ENCODE data around the gene FARP1. TPM values are rescaled to one million over a fixed set of nuclear protein-coding genes. Genes with fewer than 3 reads are reported as not detected.

The FARP1 gene
- total RNA-seq, 1 donor = 125 TPM

- TF ChIP-seq CTCF (IDR thresholded peaks at IDR 0.05; ENCODE audit: insufficient read depth, low read depth, low read length) = no peak
- no peak for DNase-seq (ENCODE audit: low read depth)
- no peak overlapping the region for H3K4me3 ChIP-seq (ENCODE audit: low read depth, low read length)
These were observed 14.3 kb downstream of the FARP1 start for GRCh38 chr13:98157188-98157587.

GRCh38 chr13:98157609-98158008 is 14.7 kb downstream of the FARP1 start:
- no peak for TF ChIP-seq CTCF (IDR thresholded peaks at IDR 0.05; ENCODE audit: insufficient read depth, low read depth, low read length)
- no peak overlapping the region for H3K4me3 ChIP-seq (ENCODE audit: low read depth, low read length)
- DNase-seq (ENCODE audit: low read depth) = no peak

- DNase-seq (ENCODE audit: low read depth) = peak; percentile 33
- no peak for TF ChIP-seq CTCF (IDR thresholded peaks at IDR 0.05; ENCODE audit: insufficient read depth, low read depth, low read length)
- no peak overlapping the region for H3K4me3 ChIP-seq (ENCODE audit: low read depth, low read length)
These were observed 15.4 kb downstream of the FARP1 start for GRCh38 chr13:98158172-98158899.

- DNase-seq (ENCODE audit: low read depth) = no peak
- TF ChIP-seq CTCF (IDR thresholded peaks at IDR 0.05; ENCODE audit: insufficient read depth, low read depth, low read length) = no peak
- no peak overlapping the region for H3K4me3 ChIP-seq (ENCODE audit: low read depth, low read length)
These were observed 20.0 kb downstream of the FARP1 start for GRCh38 chr13:98162935-98163334.

- TF ChIP-seq CTCF (IDR thresholded peaks at IDR 0.05; ENCODE audit: insufficient read depth, low read depth, low read length) = no peak
- H3K4me3 ChIP-seq (ENCODE audit: low read depth, low read length) = no peak overlapping the region
- DNase-seq (ENCODE audit: low read depth) = no peak
These were observed 26.4 kb downstream of the FARP1 start for GRCh38 chr13:98169331-98169730.

GRCh38 chr13:98171900-98172589 is 29.2 kb downstream of the FARP1 start:
- no peak for TF ChIP-seq CTCF (IDR thresholded peaks at IDR 0.05; ENCODE audit: insufficient read depth, low read depth, low read length)
- peak; percentile 51 for DNase-seq (ENCODE audit: low read depth)
- H3K4me3 ChIP-seq (ENCODE audit: low read depth, low read length) = peak overlapping the region; percentile 17
